Skin of body (tissue), 2 donors: ENCODE data around the gene BNC2. TPM values are rescaled to one million over a fixed set of nuclear protein-coding genes. Genes with fewer than 3 reads are reported as not detected.
"Not testable (repeated sequence)": the region's sequence is repeated elsewhere in the genome, so short reads cannot be mapped to it uniquely, and the experiment has no call there.

Experiments used
- DNase-seq: peaks from one replicate; lab custom pipeline; 2025; lab: John Stamatoyannopoulos, UW
- total RNA-seq: library from RNA; depleted of rRNA; stranded (reverse); fragments of >200 nt; gene quantifications from one replicate; pipeline ENCODE4 v1.2.3, GENCODE V29; 2014

Gene BNC2
- total RNA-seq, 1 donor from 2014 or later, result 30.8 TPM

- DNase-seq, result no peak
These were observed 324.8 kb downstream of the BNC2 start for GRCh38 chr9:16545639-16546038.

GRCh38 chr9:16544842-16545241 is 325.6 kb downstream of the BNC2 start:
- DNase-seq, result no peak

- no peak for DNase-seq
These were observed 326.8 kb downstream of the BNC2 start for GRCh38 chr9:16543686-16544085.

GRCh38 chr9:16543225-16543624 is 327.2 kb downstream of the BNC2 start:
- no peak for DNase-seq

GRCh38 chr9:16542290-16542689 is 328.2 kb downstream of the BNC2 start:
- DNase-seq, result no peak

- peak; percentile 70 for DNase-seq
These were observed 329.5 kb downstream of the BNC2 start for GRCh38 chr9:16540743-16541613.

GRCh38 chr9:16539626-16540025 is 330.8 kb downstream of the BNC2 start:
- not testable (repeated sequence) for DNase-seq

- no peak for DNase-seq
These were observed 334.9 kb downstream of the BNC2 start for GRCh38 chr9:16535555-16535954.

- DNase-seq, result no peak
These were observed 337.6 kb downstream of the BNC2 start for GRCh38 chr9:16532681-16533450.

GRCh38 chr9:16532272-16532671 is 338.2 kb downstream of the BNC2 start:
- no peak for DNase-seq

- no peak for DNase-seq
These were observed 339.5 kb downstream of the BNC2 start for GRCh38 chr9:16530669-16531642.

- no peak for DNase-seq
These were observed 342.9 kb downstream of the BNC2 start for GRCh38 chr9:16527573-16527972.

- DNase-seq, result no peak
These were observed 344.1 kb downstream of the BNC2 start for GRCh38 chr9:16526380-16526779.

GRCh38 chr9:16524823-16525222 is 345.6 kb downstream of the BNC2 start:
- DNase-seq, result no peak

- DNase-seq, result no peak
These were observed 346.4 kb downstream of the BNC2 start for GRCh38 chr9:16524078-16524477.

- peak; percentile 95 for DNase-seq
These were observed 348.5 kb downstream of the BNC2 start for GRCh38 chr9:16521868-16522411.

- no peak for DNase-seq
These were observed 351.5 kb downstream of the BNC2 start for GRCh38 chr9:16519001-16519400.

GRCh38 chr9:16516891-16517290 is 353.6 kb downstream of the BNC2 start:
- no peak for DNase-seq

- peak; percentile 47 for DNase-seq
These were observed 354.6 kb downstream of the BNC2 start for GRCh38 chr9:16515879-16516301.

- DNase-seq, result no peak
These were observed 355.3 kb downstream of the BNC2 start for GRCh38 chr9:16515207-16515606.

GRCh38 chr9:16514131-16514530 is 356.3 kb downstream of the BNC2 start:
- no peak for DNase-seq
